ENCODE results near the gene SLC12A7. TPM values are rescaled to one million over a fixed set of nuclear protein-coding genes. Genes with fewer than 3 reads are reported as not detected.
A peak's percentile ranks its signal among the peaks of the same experiment; 100 is the strongest.

SLC12A7 gene
- total RNA-seq, 2 experiments from 2014 or later, result 0.06 TPM; not detected in 1

DNA sequence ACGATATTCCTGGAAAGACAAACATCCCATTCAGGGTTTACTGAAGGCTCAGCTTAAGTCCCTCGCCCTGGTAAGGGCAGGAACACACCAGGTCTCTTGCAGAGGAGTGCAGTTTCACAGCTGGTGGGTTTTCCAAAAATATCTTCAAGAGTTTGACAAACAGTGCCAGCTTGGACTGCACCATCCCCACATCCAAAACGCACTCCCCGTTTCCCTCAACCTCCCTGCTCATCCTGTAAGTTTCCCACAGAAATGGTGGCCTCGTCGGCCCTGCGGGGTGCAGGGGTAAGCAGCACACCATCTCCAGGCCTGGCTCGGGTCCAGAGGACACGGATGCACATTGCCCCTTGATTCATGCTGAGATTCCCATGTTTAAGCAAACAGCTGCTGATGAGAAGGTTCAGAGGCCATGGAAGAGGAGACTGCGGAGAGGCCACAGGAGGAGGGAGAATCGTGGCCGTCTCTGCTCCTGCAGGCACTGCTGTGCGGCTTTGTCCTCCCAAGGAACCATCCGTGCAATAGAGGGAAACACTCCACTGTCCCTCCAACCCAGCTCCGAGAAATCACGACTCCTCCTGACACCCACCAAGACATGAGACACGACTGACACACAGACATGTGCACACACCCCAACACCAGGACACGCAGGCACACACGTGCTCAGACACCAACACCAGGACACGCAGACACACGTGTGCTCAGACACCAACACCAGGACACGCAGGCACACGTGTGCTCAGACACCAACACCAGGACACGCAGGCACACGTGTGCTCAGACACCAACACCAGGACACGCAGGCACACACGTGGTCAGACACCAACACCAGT lies 24.0 kb upstream of the SLC12A7 start:
- DNase-seq (ENCODE audit: low spot score), result no peak
- Histone ChIP-seq H4K20me1 (ENCODE audit: insufficient read depth, low read length) (no peaks in the 10 kb centered on the region), H3K79me2 (ENCODE audit: insufficient read depth, low read depth, low read length) (no peaks in the 10 kb centered on the region), H3K4me2 (ENCODE audit: low read length) (peak overlapping the region; percentile 67; the same call in 1 of the 2 replicates), H3K36me3 (ENCODE audit: insufficient read depth, low read length) (no peaks in the 10 kb centered on the region), H3K27ac (ENCODE audit: low read depth, low read length, poor library complexity, severe bottlenecking) (no peak overlapping the region), H3K4me3 (ENCODE audit: low read depth, low read length, poor library complexity, severe bottlenecking) (no peak overlapping the region), H3K9me2 (ENCODE audit: insufficient read depth, low read length) (no peaks in the 10 kb centered on the region), H2AFZ (ENCODE audit: low read length) (no peak overlapping the region), H3K4me1 (ENCODE audit: insufficient read depth, low read length, poor library complexity, severe bottlenecking) (peaks cover 57% of the 10 kb centered on the region), H3K9me3 (ENCODE audit: low read length) (no peaks in the 10 kb centered on the region)
- TF ChIP-seq, protein P1, sequence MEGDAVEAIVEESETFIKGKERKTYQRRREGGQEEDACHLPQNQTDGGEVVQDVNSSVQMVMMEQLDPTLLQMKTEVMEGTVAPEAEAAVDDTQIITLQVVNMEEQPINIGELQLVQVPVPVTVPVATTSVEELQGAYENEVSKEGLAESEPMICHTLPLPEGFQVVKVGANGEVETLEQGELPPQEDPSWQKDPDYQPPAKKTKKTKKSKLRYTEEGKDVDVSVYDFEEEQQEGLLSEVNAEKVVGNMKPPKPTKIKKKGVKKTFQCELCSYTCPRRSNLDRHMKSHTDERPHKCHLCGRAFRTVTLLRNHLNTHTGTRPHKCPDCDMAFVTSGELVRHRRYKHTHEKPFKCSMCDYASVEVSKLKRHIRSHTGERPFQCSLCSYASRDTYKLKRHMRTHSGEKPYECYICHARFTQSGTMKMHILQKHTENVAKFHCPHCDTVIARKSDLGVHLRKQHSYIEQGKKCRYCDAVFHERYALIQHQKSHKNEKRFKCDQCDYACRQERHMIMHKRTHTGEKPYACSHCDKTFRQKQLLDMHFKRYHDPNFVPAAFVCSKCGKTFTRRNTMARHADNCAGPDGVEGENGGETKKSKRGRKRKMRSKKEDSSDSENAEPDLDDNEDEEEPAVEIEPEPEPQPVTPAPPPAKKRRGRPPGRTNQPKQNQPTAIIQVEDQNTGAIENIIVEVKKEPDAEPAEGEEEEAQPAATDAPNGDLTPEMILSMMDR (conservative IDR thresholded peaks at IDR 0.05; ENCODE audit: low read length), result no peak
- TF ChIP-seq EZH2phosphoT487 (IDR thresholded peaks at IDR 0.05; ENCODE audit: borderline replicate concordance, low read depth, low read length), result no peak
- CTCF ChIA-PET (ENCODE audit: unreplicated experiment), result no interaction called here
- POLR2A ChIA-PET, result no interaction called here
- no TSS peak for BruUV-seq (replicated peaks)
- intact Hi-C loops (cut with micrococcal nuclease; ENCODE audit: unreplicated experiment), result loop anchor here (10.0 kb wide), 1 partner anchor 211 kb away; no protein-coding TSS in a partner anchor

DNA sequence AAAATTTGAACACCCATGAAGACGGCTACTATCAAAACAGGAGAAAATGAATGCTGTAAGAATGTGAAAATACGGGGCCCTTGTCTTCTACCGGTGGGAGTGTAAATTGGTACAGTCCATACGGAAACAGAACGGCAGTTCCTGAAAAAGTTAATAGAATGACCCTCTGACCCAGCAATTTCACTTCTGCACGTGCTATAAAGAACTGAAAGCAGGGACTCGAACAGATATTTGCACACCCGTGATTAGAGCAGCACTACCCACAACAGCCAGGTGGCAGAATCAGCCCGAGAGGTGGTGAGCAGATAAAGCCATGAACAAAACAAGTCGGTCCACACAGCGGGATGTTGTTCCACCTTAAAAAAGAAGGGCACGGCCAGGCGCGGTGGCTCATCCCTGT lies 22.6 kb upstream of the SLC12A7 start:
- TF ChIP-seq, protein P1 (conservative IDR thresholded peaks at IDR 0.05; ENCODE audit: low read length), result peak; percentile 78
- no peak for TF ChIP-seq EZH2phosphoT487 (IDR thresholded peaks at IDR 0.05; ENCODE audit: borderline replicate concordance, low read depth, low read length)
- H2AFZ ChIP-seq (ENCODE audit: low read length), result peak overlapping the region; percentile 80
- no peaks in the 10 kb centered on the region for H3K9me2 ChIP-seq (ENCODE audit: insufficient read depth, low read length)
- peak; percentile 96 for DNase-seq (ENCODE audit: low spot score)
- no peaks in the 10 kb centered on the region for H3K79me2 ChIP-seq (ENCODE audit: insufficient read depth, low read depth, low read length)
- BruUV-seq (replicated peaks), result no TSS peak
- H4K20me1 ChIP-seq (ENCODE audit: insufficient read depth, low read length), result no peaks in the 10 kb centered on the region
- peak overlapping the region; percentile 70 for H3K27ac ChIP-seq (ENCODE audit: low read depth, low read length, poor library complexity, severe bottlenecking)
- ChIA-PET POLR2A (interaction anchor here (0.6 kb wide), 1 partner anchor 34 kb away, joined by 3 read pairs; no protein-coding TSS in a partner anchor), CTCF (ENCODE audit: unreplicated experiment) (interaction anchor here (1.4 kb wide), 1 partner anchor 33 kb away, joined by 5 read pairs; no protein-coding TSS in a partner anchor)
- H3K4me2 ChIP-seq (ENCODE audit: low read length), result peak overlapping the region; percentile 67
- peak overlapping the region; percentile 27 for H3K4me3 ChIP-seq (ENCODE audit: low read depth, low read length, poor library complexity, severe bottlenecking)
- no peaks in the 10 kb centered on the region for H3K9me3 ChIP-seq (ENCODE audit: low read length)
- H3K4me1 ChIP-seq (ENCODE audit: insufficient read depth, low read length, poor library complexity, severe bottlenecking), result peaks cover 54% of the 10 kb centered on the region
- intact Hi-C loops (cut with micrococcal nuclease; ENCODE audit: unreplicated experiment), result loop anchor here (1.0 to 10.0 kb wide), 2 partner anchors 33 to 210 kb away; no protein-coding TSS in a partner anchor
- no peaks in the 10 kb centered on the region for H3K36me3 ChIP-seq (ENCODE audit: insufficient read depth, low read length)
